Ovary (tissue), 3 donors: ENCODE results near the gene ATP6V1F.

Source experiments
- POLR2A ChIP-seq: fragments of 450-650 bp; IDR thresholded peaks from one replicate; pipeline ENCODE4 v1.6.1; 2017; ENCODE audit warnings: antibody characterized with exemption, mild to moderate bottlenecking, moderate library complexity
- TF ChIP-seq, protein P1 (sequence below), 3 donors: fragments of 450-650 bp in 2 of 3; fragments of 200-600 bp in 1 of 3; IDR thresholded peaks; one replicate each; pipeline versions ENCODE4 v1.5.1 to v1.8.0; 2016 to 2022; ENCODE audit warnings: antibody characterized with exemption in 3 of 3, mild to moderate bottlenecking in 1 of 3
- donor health status: DM: no; HTN: no; CAD: no.

DNA sequence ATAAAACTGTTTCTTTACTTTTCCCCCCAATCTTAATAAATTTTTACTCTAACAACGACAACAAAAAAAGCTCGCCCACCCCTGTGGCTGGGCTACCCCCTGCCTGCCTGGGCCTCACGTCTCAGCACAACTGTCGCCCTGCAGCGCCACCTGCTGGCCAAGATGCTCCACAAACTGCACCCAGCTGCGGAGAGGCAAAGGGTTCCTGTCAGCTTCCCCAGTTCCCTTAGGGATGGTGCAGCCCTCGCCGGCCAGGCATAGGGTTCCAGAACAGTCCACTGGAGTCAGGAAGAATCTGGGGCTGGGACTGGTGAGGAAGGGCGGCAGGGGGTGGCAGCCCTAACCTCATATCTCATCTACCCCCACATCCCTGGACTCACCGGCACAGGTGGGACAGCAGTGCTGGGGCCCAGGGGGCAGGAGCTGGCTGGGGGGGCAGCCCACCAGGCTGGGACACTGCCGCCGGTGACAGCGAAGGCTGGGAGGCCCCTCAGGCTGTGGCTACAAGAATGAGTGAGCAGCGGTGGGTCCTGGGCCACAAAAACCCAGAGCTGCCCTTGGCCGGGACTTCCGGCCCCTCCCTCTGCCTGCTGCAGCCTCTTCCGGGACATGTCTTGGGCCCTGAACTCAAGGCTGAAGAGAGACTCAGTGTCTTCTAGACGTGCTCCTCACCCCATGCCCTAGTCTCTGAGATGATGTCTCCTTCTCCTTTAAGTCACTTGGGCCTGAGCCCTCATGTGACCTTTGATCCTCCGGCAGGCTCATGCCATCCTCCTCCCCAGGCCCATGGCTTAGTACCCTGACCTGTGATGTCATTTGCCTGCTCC lies 21.2 kb downstream of the ATP6V1F start:
- TF ChIP-seq, protein P1, sequence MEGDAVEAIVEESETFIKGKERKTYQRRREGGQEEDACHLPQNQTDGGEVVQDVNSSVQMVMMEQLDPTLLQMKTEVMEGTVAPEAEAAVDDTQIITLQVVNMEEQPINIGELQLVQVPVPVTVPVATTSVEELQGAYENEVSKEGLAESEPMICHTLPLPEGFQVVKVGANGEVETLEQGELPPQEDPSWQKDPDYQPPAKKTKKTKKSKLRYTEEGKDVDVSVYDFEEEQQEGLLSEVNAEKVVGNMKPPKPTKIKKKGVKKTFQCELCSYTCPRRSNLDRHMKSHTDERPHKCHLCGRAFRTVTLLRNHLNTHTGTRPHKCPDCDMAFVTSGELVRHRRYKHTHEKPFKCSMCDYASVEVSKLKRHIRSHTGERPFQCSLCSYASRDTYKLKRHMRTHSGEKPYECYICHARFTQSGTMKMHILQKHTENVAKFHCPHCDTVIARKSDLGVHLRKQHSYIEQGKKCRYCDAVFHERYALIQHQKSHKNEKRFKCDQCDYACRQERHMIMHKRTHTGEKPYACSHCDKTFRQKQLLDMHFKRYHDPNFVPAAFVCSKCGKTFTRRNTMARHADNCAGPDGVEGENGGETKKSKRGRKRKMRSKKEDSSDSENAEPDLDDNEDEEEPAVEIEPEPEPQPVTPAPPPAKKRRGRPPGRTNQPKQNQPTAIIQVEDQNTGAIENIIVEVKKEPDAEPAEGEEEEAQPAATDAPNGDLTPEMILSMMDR (IDR thresholded peaks at IDR 0.05): peak; percentile 83 to 88 (median 83)
- no peak for TF ChIP-seq POLR2A
